A673 (cell line): Measurements from ENCODE around the gene PTPRK. TPM values are rescaled to one million over a fixed set of nuclear protein-coding genes. Genes with fewer than 3 reads are reported as not detected.

Experiments used
- BruUV-seq: library from RNA; stranded (reverse); fragments of 400-500 nt; replicated peaks from 2 replicates; lab custom pipeline; 2021; lab: Mats Ljungman, UMichigan
- CTCF ChIA-PET: fragments of 300-600 bp; sonication (Branson Sonifier 250); formaldehyde crosslinking; loops from one replicate; lab custom pipeline; 2022; ENCODE audit warnings: antibody characterized with exemption; lab: Charles Lee
- POLR2A ChIA-PET: fragments of 300-600 bp; sonication (Branson Sonifier 250); formaldehyde crosslinking; loops from one replicate; lab custom pipeline; 2022; ENCODE audit warnings: antibody characterized with exemption; ENCODE audit not compliant: low non-redundant PET; lab: Charles Lee
- DNase-seq: peaks from one replicate; pipeline ENCODE4 v3.0.0-alpha.2; 2015; ENCODE audit warnings: low spot score
- H3K27ac ChIP-seq: fragments of 200-600 bp; sonication (generic); 2 replicates; pipeline ENCODE4 v1.5.1; 2016; ENCODE audit warnings: mixed run types, low read depth, mild to moderate bottlenecking, mixed read lengths, antibody characterized with exemption, low read length; ENCODE audit not compliant: poor library complexity, severe bottlenecking
- H3K27me3 ChIP-seq: fragments of 200-600 bp; sonication (generic); replicated peaks from 2 replicates; pipeline ENCODE4 v1.6.1; 2017; ENCODE audit warnings: mixed run types, low read depth, mild to moderate bottlenecking, mixed read lengths, antibody characterized with exemption, low read length; ENCODE audit not compliant: insufficient read depth, poor library complexity
- H3K36me3 ChIP-seq: fragments of 200-600 bp; sonication (generic); 2 replicates; pipeline ENCODE4 v1.6.1; 2016; ENCODE audit warnings: mixed run types, mild to moderate bottlenecking, mixed read lengths, antibody characterized with exemption, low read length; ENCODE audit not compliant: insufficient read depth, poor library complexity, severe bottlenecking
- H3K4me1 ChIP-seq: fragments of 200-600 bp; sonication (generic); 2 replicates; pipeline ENCODE4 v1.6.1; 2017; ENCODE audit warnings: mixed run types, mild to moderate bottlenecking, mixed read lengths, antibody characterized with exemption, low read length; ENCODE audit not compliant: insufficient read depth, poor library complexity, severe bottlenecking
- H3K4me3 ChIP-seq: fragments of 200-600 bp; sonication (generic); 2 replicates; pipeline ENCODE4 v1.5.1; 2016; ENCODE audit warnings: low read depth, mixed run types, mild to moderate bottlenecking, mixed read lengths, low read length; ENCODE audit not compliant: poor library complexity, severe bottlenecking
- H3K9me3 ChIP-seq: fragments of 200-600 bp; sonication (generic); 2 replicates; pipeline ENCODE4 v1.6.1; 2016; ENCODE audit warnings: mixed run types, low read depth, mild to moderate bottlenecking, mixed read lengths, antibody characterized with exemption, low read length; ENCODE audit not compliant: poor library complexity, severe bottlenecking
- CTCF ChIP-seq: fragments of 300-800, 200-600 bp; sonication (generic); conservative IDR thresholded peaks from 2 replicates; pipeline ENCODE4 v1.5.1; 2017; ENCODE audit warnings: low read depth, mild to moderate bottlenecking, antibody characterized with exemption, low read length, moderate library complexity, mixed read lengths
- EZH2 ChIP-seq: fragments of 200-600 bp; sonication (generic); IDR thresholded peaks from 2 replicates; pipeline ENCODE4 v1.6.1; 2017; ENCODE audit warnings: borderline replicate concordance, low read depth, mild to moderate bottlenecking, mixed read lengths, antibody characterized with exemption, low read length; ENCODE audit not compliant: poor library complexity, severe bottlenecking
- intact Hi-C: fragments of 100-400 bp; cut with micrococcal nuclease; formaldehyde crosslinking; loops from one replicate; pipeline ENCODE4 v1.10.0; 2022; ENCODE audit not compliant: unreplicated experiment
- total RNA-seq: library from RNA; stranded (reverse); gene quantifications from 2 replicates; pipeline ENCODE4 v1.2.3, GENCODE V29; 2021

The PTPRK gene
- total RNA-seq, 1 experiment from 2014 or later = 77.3 TPM

- H3K4me1 ChIP-seq = peaks cover 17% of the 10 kb centered on the region
- ChIA-PET CTCF (no interaction called here), POLR2A (no interaction called here)
- no peak overlapping the region for H3K27ac ChIP-seq
- no peaks in the 10 kb centered on the region for H3K9me3 ChIP-seq
- peak; percentile 65 for DNase-seq
- intact Hi-C loops = no loop called here
- no peaks in the 10 kb centered on the region for H3K36me3 ChIP-seq
- no peak overlapping the region for H3K4me3 ChIP-seq
- BruUV-seq = no TSS peak
- no peaks in the 10 kb centered on the region for H3K27me3 ChIP-seq
- TF ChIP-seq EZH2 (no peak), CTCF (no peak)
Observed at GRCh38 chr6:128161839-128162238, 358.6 kb downstream of the PTPRK start.

- Histone ChIP-seq H3K9me3 (no peaks in the 10 kb centered on the region), H3K27ac (no peak overlapping the region), H3K4me3 (no peak overlapping the region), H3K4me1 (peaks cover 17% of the 10 kb centered on the region), H3K27me3 (no peaks in the 10 kb centered on the region), H3K36me3 (no peaks in the 10 kb centered on the region)
- intact Hi-C loops = no loop called here
- DNase-seq = peak; percentile 17
- BruUV-seq = no TSS peak
- CTCF ChIA-PET = no interaction called here
- POLR2A ChIA-PET = no interaction called here
- no peak for TF ChIP-seq EZH2
Observed at GRCh38 chr6:128161263-128161662, 359.1 kb downstream of the PTPRK start.

- no peak for DNase-seq
- TF ChIP-seq CTCF (no peak), EZH2 (no peak)
- no TSS peak for BruUV-seq
- H3K27ac ChIP-seq = no peak overlapping the region
- H3K27me3 ChIP-seq = no peaks in the 10 kb centered on the region
- H3K4me1 ChIP-seq = peaks cover 17% of the 10 kb centered on the region
- no peak overlapping the region for H3K4me3 ChIP-seq
- ChIA-PET POLR2A (no interaction called here), CTCF (no interaction called here)
- H3K9me3 ChIP-seq = no peaks in the 10 kb centered on the region
- intact Hi-C loops = no loop called here
- H3K36me3 ChIP-seq = no peaks in the 10 kb centered on the region
Observed at GRCh38 chr6:128158496-128158895, 361.9 kb downstream of the PTPRK start.

GRCh38 chr6:128156321-128157111, 363.9 kb downstream of the PTPRK start:
- intact Hi-C loops = no loop called here
- TF ChIP-seq CTCF (no peak), EZH2 (no peak)
- DNase-seq = no peak
- H3K9me3 ChIP-seq = no peaks in the 10 kb centered on the region
- no TSS peak for BruUV-seq
- CTCF ChIA-PET = no interaction called here
- POLR2A ChIA-PET = no interaction called here
- H3K27me3 ChIP-seq = no peaks in the 10 kb centered on the region
- H3K27ac ChIP-seq = no peak overlapping the region
- no peak overlapping the region for H3K4me3 ChIP-seq
- no peaks in the 10 kb centered on the region for H3K36me3 ChIP-seq
- peaks cover 6% of the 10 kb centered on the region for H3K4me1 ChIP-seq
